HepG2 (cell line): ENCODE measurements around the gene NFE2L2. TPM values are rescaled to one million over a fixed set of nuclear protein-coding genes. Genes with fewer than 3 reads are reported as not detected.

Source experiments
- ATAC-seq: fragments of 200-7000 bp; cut with Tn5 transposase; 3 replicates; pipeline ENCODE4 v1.9.1; 2020; ENCODE audit warnings: mild to moderate bottlenecking, moderate library complexity
- BruUV-seq: library from RNA; stranded (reverse); fragments of 400-500 nt; replicated peaks from 2 replicates; lab custom pipeline; 2021; lab: Mats Ljungman, UMichigan
- CTCF ChIA-PET: fragments of 300-600 bp; formaldehyde crosslinking; extraction: SDS; loops from one replicate; lab custom pipeline; 2021; ENCODE audit warnings: low total read pairs, inconsistent platforms, low intra/inter-chr PET ratio; lab: Yijun Ruan, JAX
- POLR2A ChIA-PET: fragments of 350-600 bp; sonication (Branson Sonifier 250); formaldehyde crosslinking; loops from one replicate; lab custom pipeline; 2020; ENCODE audit warnings: antibody characterized with exemption, inconsistent platforms; lab: Yijun Ruan, JAX
- DNase-seq: peaks from one replicate; pipeline ENCODE4 v3.0.0-alpha.2; 2015; ENCODE audit warnings: low spot score
- FAIRE-seq: peaks from 3 replicates; lab custom pipeline; 2011; peaks lifted over from hg19 to GRCh38; lab: Jason Lieb, UNC
- H2AFZ ChIP-seq: one replicate; pipeline ENCODE4 v1.6.1; 2011; ENCODE audit warnings: low read length, inconsistent platforms
- H3K27ac ChIP-seq: fragments of 300-600 bp; 3 replicates; pipeline ENCODE4 v1.8.0; 2011; ENCODE audit warnings: mixed run types, mild to moderate bottlenecking, mixed read lengths, low read length, inconsistent platforms; ENCODE audit not compliant: insufficient read depth; ENCODE audit errors: extremely low read length
- H3K27me3 ChIP-seq, 2 experiments: fragments of 200-600 bp in 1 of 2; 2 replicates in 1 of 2; 3 replicates in 1 of 2; pipeline versions ENCODE4 v1.6.0 to v1.8.0; 2011; ENCODE audit warnings: low read length in 2 of 2, mild to moderate bottlenecking in 2 of 2, moderate library complexity in 2 of 2, inconsistent platforms in 1 of 2; ENCODE audit not compliant: insufficient read depth in 2 of 2, control insufficient read depth in 1 of 2
- H3K36me3 ChIP-seq, 2 experiments: fragments of 200-600 bp in 1 of 2; replicated peaks in 1 of 2; 2 replicates in 1 of 2; 3 replicates in 1 of 2; pipeline versions ENCODE4 v1.5.1 to v1.8.0; 2011; ENCODE audit warnings: low read length in 2 of 2, inconsistent platforms in 1 of 2; ENCODE audit not compliant: insufficient read depth in 2 of 2, control insufficient read depth in 1 of 2
- H3K4me1 ChIP-seq: 2 replicates; pipeline ENCODE4 v1.5.1; 2012; ENCODE audit warnings: low read length, inconsistent platforms; ENCODE audit not compliant: insufficient read depth
- H3K4me2 ChIP-seq: 2 replicates; pipeline ENCODE4 v1.6.0; 2011; ENCODE audit warnings: low read depth, low read length, inconsistent platforms
- H3K4me3 ChIP-seq, 3 experiments: fragments of 200-600 bp in 1 of 3; sonication (generic), shearing (Covaris generic) in 1 of 3; replicated peaks in 1 of 3; 2 replicates each; pipeline ENCODE4 v1.5.1; 2011 to 2016; ENCODE audit warnings: low read length in 3 of 3, inconsistent platforms in 2 of 3, low read depth in 2 of 3, mild to moderate bottlenecking in 2 of 3, control low read depth in 1 of 3, mixed read lengths in 1 of 3; ENCODE audit not compliant: insufficient read depth in 1 of 3
- H3K79me2 ChIP-seq: one replicate; pipeline ENCODE4 v1.6.1; 2011; ENCODE audit warnings: low read length, inconsistent platforms; ENCODE audit not compliant: insufficient read depth
- H3K9ac ChIP-seq: 2 replicates; pipeline ENCODE4 v1.6.0; 2011; ENCODE audit warnings: mild to moderate bottlenecking, low read depth, low read length, inconsistent platforms; ENCODE audit not compliant: insufficient read depth
- H3K9me3 ChIP-seq: 2 replicates; pipeline ENCODE4 v1.5.1; 2012; ENCODE audit warnings: mild to moderate bottlenecking, low read length
- H4K20me1 ChIP-seq: 2 replicates; pipeline ENCODE4 v1.6.0; 2011; ENCODE audit warnings: inconsistent platforms, mild to moderate bottlenecking, low read length, moderate library complexity; ENCODE audit not compliant: insufficient read depth
- ATF5 ChIP-seq: sonication (generic); formaldehyde crosslinking; IDR thresholded peaks from 2 replicates; pipeline ENCODE4 v1.4.0; 2020; ENCODE audit warnings: mild to moderate bottlenecking, low read depth, missing genetic modification reagents
- CREM ChIP-seq, 2 experiments: sonication (generic) in 1 of 2; formaldehyde crosslinking in 1 of 2; IDR thresholded peaks; 2 replicates each; pipeline versions ENCODE4 v1.4.0 to v1.6.1; 2016 to 2020; ENCODE audit warnings: antibody characterized with exemption in 1 of 2, mild to moderate bottlenecking in 1 of 2, missing genetic modification reagents in 1 of 2
- FOXA3 ChIP-seq: IDR thresholded peaks from 2 replicates; pipeline ENCODE4 v1.6.1; 2016; ENCODE audit warnings: missing genetic modification reagents, missing compliant biosample characterization
- FUBP1 ChIP-seq: sonication (generic); formaldehyde crosslinking; IDR thresholded peaks from 2 replicates; pipeline ENCODE4 v1.5.1; 2020; ENCODE audit warnings: missing genetic modification reagents, mild to moderate bottlenecking, borderline replicate concordance
- GMEB1 ChIP-seq: sonication (generic); formaldehyde crosslinking; IDR thresholded peaks from 2 replicates; pipeline ENCODE4 v1.5.1; 2020; ENCODE audit warnings: missing genetic modification reagents, mild to moderate bottlenecking, borderline replicate concordance
- HNRNPLL ChIP-seq: fragments of 200-400 bp; formaldehyde crosslinking; IDR thresholded peaks from 2 replicates; pipeline ENCODE4 v1.6.1; 2017; ENCODE audit warnings: mild to moderate bottlenecking, low read depth, low read length; ENCODE audit not compliant: poor library complexity, severe bottlenecking
- KAT7 ChIP-seq: IDR thresholded peaks from 2 replicates; pipeline ENCODE4 v1.6.1; 2018; ENCODE audit warnings: borderline replicate concordance, missing compliant biosample characterization
- ZNF3 ChIP-seq: IDR thresholded peaks from 2 replicates; pipeline ENCODE4 v1.7.0; 2017; ENCODE audit warnings: inconsistent platforms
- ZNF652 ChIP-seq: IDR thresholded peaks from 2 replicates; pipeline ENCODE4 v1.6.1; 2016; ENCODE audit warnings: low read depth, borderline replicate concordance
- ZNF674 ChIP-seq: sonication (generic); formaldehyde crosslinking; IDR thresholded peaks from 2 replicates; pipeline ENCODE4 v1.5.0; 2020; ENCODE audit warnings: low read depth, mild to moderate bottlenecking, missing genetic modification reagents
- ZNF782 ChIP-seq: sonication (generic); formaldehyde crosslinking; IDR thresholded peaks from 2 replicates; pipeline ENCODE4 v1.4.0; 2020; ENCODE audit warnings: missing genetic modification reagents, mild to moderate bottlenecking, borderline replicate concordance
- ZZZ3 ChIP-seq: sonication (generic); formaldehyde crosslinking; IDR thresholded peaks from 2 replicates; pipeline ENCODE4 v1.4.0; 2020; ENCODE audit warnings: missing genetic modification reagents, mild to moderate bottlenecking, borderline replicate concordance
- WGBS: methylation state at CpG from one replicate; pipeline ENCODE4 v1.1.6; 2017; ENCODE audit warnings: low lambda C conversion rate; 5-methylcytosine and 5-hydroxymethylcytosine counted together
- in situ Hi-C: cut with HindIII; loops from 2 replicates; pipeline ENCODE4 v1.10.0; 2017; ENCODE audit warnings: low pct_unique_long_range_greater_than_20kb; ENCODE audit not compliant: extremely low pct_ligation_motif_present
- intact Hi-C: fragments of 100-400 bp; cut with micrococcal nuclease; formaldehyde crosslinking; loops from one replicate; pipeline ENCODE4 v1.10.0; 2022; ENCODE audit not compliant: unreplicated experiment
- polyA plus RNA-seq, 8 experiments: library from polyadenylated mRNA; depleted of rRNA in 3 of 8; stranded (reverse) in 7 of 8; unstranded in 1 of 8; fragments of >200 nt; fragmentation: Illumina TruSeq in 4 of 8; extraction: Trizol in 4 of 8; gene quantifications; 2 replicates each; pipeline versions ENCODE4 v1.2.1 to v1.2.3, GENCODE V29; 2011 to 2016; ENCODE audit warnings: low read depth in 4 of 8, missing spikeins in 1 of 8, mixed read lengths in 1 of 8; ENCODE audit not compliant: insufficient read depth in 1 of 8
- total RNA-seq, 5 experiments: library from RNA; depleted of rRNA; stranded (reverse); fragments of >200 nt; fragmentation: Illumina TruSeq; extraction: Trizol; gene quantifications; 2 replicates each; pipeline ENCODE4 v1.2.3, GENCODE V29; 2016; ENCODE audit warnings: low read depth in 1 of 5

The NFE2L2 gene
- total and polyA plus RNA-seq, 2 of the 13 experiments (the other 11 are each of a cell fraction or from before 2014, with no cell fraction given), result 84.6 to 215 TPM

- POLR2A ChIA-PET, result interaction anchor here (5.8 kb wide), 1 partner anchor 19 kb away, joined by 33 read pairs; the partner anchor contains the start of gene NFE2L2
- in situ Hi-C loops, result no loop called here
- no peaks in the 10 kb centered on the region for H3K36me3 ChIP-seq
These were observed 19.4 kb upstream of the NFE2L2 start for GRCh38 chr2:177283906-177284305.

More at GRCh38 chr2:177283906-177284305, 19.4 kb upstream of the NFE2L2 start:
- Histone ChIP-seq H3K27ac (no peak overlapping the region), H4K20me1 (no peaks in the 10 kb centered on the region), H3K4me1 (peaks cover 37% of the 10 kb centered on the region)
- no peak for DNase-seq
- TF ChIP-seq FOXA3 (CRISPR knock-in tag), result no peak
- TF ChIP-seq ZNF674, result no peak
- TF ChIP-seq ZNF3 (CRISPR knock-in tag), result no peak
- TF ChIP-seq HNRNPLL, result no peak
- TF ChIP-seq ATF5 (CRISPR knock-in tag), result no peak
- no peak for TF ChIP-seq ZNF652 (CRISPR knock-in tag)
- TF ChIP-seq ZZZ3 (CRISPR knock-in tag), result no peak
- no peak for TF ChIP-seq GMEB1 (CRISPR knock-in tag)
- no peak for TF ChIP-seq KAT7 (CRISPR knock-in tag)
- no peak for TF ChIP-seq CREM (IDR thresholded peaks at IDR 0.05)
- TF ChIP-seq CREM (CRISPR knock-in tag; IDR thresholded peaks at IDR 0.05), result no peak
- TF ChIP-seq FUBP1 (CRISPR knock-in tag), result no peak
- TF ChIP-seq ZNF782 (CRISPR knock-in tag), result no peak
- TF ChIP-seq, all 625 proteins: peak for 0
- Histone ChIP-seq H3K27me3 (no peaks in the 10 kb centered on the region), H3K4me3 (no peak overlapping the region), H3K9ac (no peak overlapping the region), H3K9me3 (no peaks in the 10 kb centered on the region), H3K4me2 (no peak overlapping the region), H2AFZ (no peak overlapping the region), H3K79me2 (no peaks in the 10 kb centered on the region)
- 96% methylated on average over 4 of the region's 4 CpGs for WGBS
- CTCF ChIA-PET, result no interaction called here
- intact Hi-C loops, result no loop called here
- ATAC-seq (no peak), FAIRE-seq (no peak)
- BruUV-seq, result no TSS peak
